Measurements from ENCODE around the gene TSGA10. TPM values are rescaled to one million over a fixed set of nuclear protein-coding genes. Genes with fewer than 3 reads are reported as not detected.

Gene TSGA10
- total RNA-seq, 2 experiments from 2014 or later = 10.6 to 11.0 TPM

- ATAC-seq (ENCODE audit: poor library complexity) = no peak
- no peak for DNase-seq
- Mint-ChIP-seq H3K9me3 (peaks cover 22% of the 10 kb centered on the region), H3K27ac (no peak overlapping the region), H3K4me1 (ENCODE audit: low read depth) (no peaks in the 10 kb centered on the region), H3K27me3 (peaks cover 31% of the 10 kb centered on the region), H3K36me3 (ENCODE audit: low read depth) (peaks cover 23% of the 10 kb centered on the region), H3K4me3 (no peak overlapping the region)
- ChIA-PET POLR2A (no interaction called here), CTCF (no interaction called here)
- H3K36me3 ChIP-seq (ENCODE audit: insufficient read depth, low read length) = no peaks in the 10 kb centered on the region
- H3K27ac ChIP-seq (ENCODE audit: low read depth in 1 of 2, low read length in 2 of 2) = no peak overlapping the region
- peaks cover under 1 to 36% of the 10 kb centered on the region in 2 experiments for H3K9me3 ChIP-seq (ENCODE audit: control insufficient read depth in 1 of 2, insufficient read depth in 1 of 2, low read length in 2 of 2)
- no peak overlapping the region for H3K4me3 ChIP-seq (ENCODE audit: low read length)
- H3K4me1 ChIP-seq (ENCODE audit: insufficient read depth, low read length) = no peaks in the 10 kb centered on the region
- no peak for TF ChIP-seq CTCF (IDR thresholded peaks at IDR 0.05)
- intact Hi-C loops (cut with DNase I, micrococcal nuclease) = no loop called here
- peaks cover 0 to 3% of the 10 kb centered on the region in 2 experiments for H3K27me3 ChIP-seq (ENCODE audit: control insufficient read depth in 1 of 2, insufficient read depth in 2 of 2, low read length in 2 of 2)
Observed at GRCh38 chr2:98972582-98973167, 182.1 kb downstream of the TSGA10 start.

GRCh38 chr2:98959810-98960507, 194.8 kb downstream of the TSGA10 start:
- Mint-ChIP-seq H3K27ac (no peak overlapping the region), H3K36me3 (ENCODE audit: low read depth) (no peaks in the 10 kb centered on the region), H3K4me3 (no peak overlapping the region), H3K4me1 (ENCODE audit: low read depth) (no peaks in the 10 kb centered on the region), H3K9me3 (peaks cover 20% of the 10 kb centered on the region), H3K27me3 (peaks cover 7% of the 10 kb centered on the region)
- H3K9me3 ChIP-seq (ENCODE audit: control insufficient read depth in 1 of 2, insufficient read depth in 1 of 2, low read length in 2 of 2) = peaks cover 0 to 4% of the 10 kb centered on the region in 2 experiments
- ATAC-seq (ENCODE audit: poor library complexity) (no peak), DNase-seq (no peak)
- no peaks in the 10 kb centered on the region for H3K27me3 ChIP-seq (ENCODE audit: control insufficient read depth in 1 of 2, insufficient read depth in 2 of 2, low read length in 2 of 2)
- POLR2A ChIA-PET = no interaction called here
- no peak for TF ChIP-seq CTCF (IDR thresholded peaks at IDR 0.05)
- intact Hi-C loops (cut with DNase I, micrococcal nuclease) = no loop called here
- CTCF ChIA-PET = no interaction called here
- no peak overlapping the region for H3K4me3 ChIP-seq (ENCODE audit: low read length)
- no peaks in the 10 kb centered on the region for H3K4me1 ChIP-seq (ENCODE audit: insufficient read depth, low read length)
- H3K27ac ChIP-seq (ENCODE audit: low read depth in 1 of 2, low read length in 2 of 2) = no peak overlapping the region
- no peaks in the 10 kb centered on the region for H3K36me3 ChIP-seq (ENCODE audit: insufficient read depth, low read length)

GRCh38 chr2:98952966-98953365, 201.8 kb downstream of the TSGA10 start:
- DNase-seq = no peak
- peaks cover 45% of the 10 kb centered on the region for H3K27me3 Mint-ChIP-seq
- no peak for ATAC-seq (ENCODE audit: poor library complexity)
- Histone ChIP-seq H3K4me1 (ENCODE audit: insufficient read depth, low read length) (no peaks in the 10 kb centered on the region), H3K27me3 (ENCODE audit: control insufficient read depth in 1 of 2, insufficient read depth in 2 of 2, low read length in 2 of 2) (peaks cover 0 to 11% of the 10 kb centered on the region in 2 experiments), H3K27ac (ENCODE audit: low read depth in 1 of 2, low read length in 2 of 2) (no peak overlapping the region), H3K36me3 (ENCODE audit: insufficient read depth, low read length) (no peaks in the 10 kb centered on the region), H3K9me3 (ENCODE audit: control insufficient read depth in 1 of 2, insufficient read depth in 1 of 2, low read length in 2 of 2) (no peaks in the 10 kb centered on the region), H3K4me3 (ENCODE audit: low read length) (no peak overlapping the region)
- intact Hi-C loops (cut with DNase I, micrococcal nuclease) = no loop called here
- H3K9me3 Mint-ChIP-seq = no peaks in the 10 kb centered on the region
- H3K27ac Mint-ChIP-seq = no peak overlapping the region
- H3K36me3 Mint-ChIP-seq (ENCODE audit: low read depth) = no peaks in the 10 kb centered on the region
- H3K4me3 Mint-ChIP-seq = no peak overlapping the region
- ChIA-PET CTCF (no interaction called here), POLR2A (no interaction called here)
- H3K4me1 Mint-ChIP-seq (ENCODE audit: low read depth) = no peaks in the 10 kb centered on the region
- TF ChIP-seq CTCF (IDR thresholded peaks at IDR 0.05) = no peak
